Naive thymus-derived CD8-positive, alpha-beta T cell (primary cell): ENCODE results near the gene SYCP3. TPM values are rescaled to one million over a fixed set of nuclear protein-coding genes. Genes with fewer than 3 reads are reported as not detected.
A peak's percentile ranks its signal among the peaks of the same experiment; 100 is the strongest.
"Not testable (repeated sequence)": the region's sequence is repeated elsewhere in the genome, so short reads cannot be mapped to it uniquely, and the experiment has no call there.

Source experiments
- ATAC-seq, 2 donors: fragments of 150-1000 bp; cut with Tn5 transposase in 1 of 2; sonication (Bioruptor Pico), chemical (Tn5 transposase) in 1 of 2; 1 replicate in 1 of 2; 2 replicates in 1 of 2; pipeline ENCODE4 v1.10.0; 2021; ENCODE audit warnings: mild to moderate bottlenecking in 2 of 2, moderate library complexity in 2 of 2
- POLR2A ChIA-PET: fragments of 350-600 bp; sonication (Branson Sonifier 250); formaldehyde crosslinking; loops from one replicate; lab custom pipeline; 2021; ENCODE audit warnings: antibody characterized with exemption; lab: Charles Lee
- DNase-seq, 10 donors: peaks; one replicate each; pipeline versions ENCODE4 v3.0.0 to v3.0.0-alpha.2; 2020 to 2022
- H3K27ac Mint-ChIP-seq, 10 donors: one replicate each; pipeline ENCODE4 v1.8.0; 2020 to 2022; ENCODE audit warnings: mild to moderate bottlenecking in 10 of 10, mixed read lengths in 10 of 10, moderate library complexity in 4 of 10, inconsistent platforms in 1 of 10
- H3K27me3 Mint-ChIP-seq, 5 donors: one replicate each; pipeline ENCODE4 v1.8.0; 2021 to 2022; ENCODE audit warnings: mixed read lengths in 5 of 5
- H3K36me3 Mint-ChIP-seq, 3 donors: one replicate each; pipeline ENCODE4 v1.8.0; 2020 to 2022; ENCODE audit warnings: mixed read lengths in 3 of 3, mild to moderate bottlenecking in 2 of 3, inconsistent platforms in 1 of 3
- H3K4me1 Mint-ChIP-seq, 4 donors: one replicate each; pipeline ENCODE4 v1.8.0; 2021 to 2022; ENCODE audit warnings: mixed read lengths in 4 of 4
- H3K4me3 Mint-ChIP-seq, 10 donors: one replicate each; pipeline ENCODE4 v1.8.0; 2020 to 2022; ENCODE audit warnings: mild to moderate bottlenecking in 10 of 10, mixed read lengths in 10 of 10, moderate library complexity in 6 of 10, inconsistent platforms in 1 of 10
- H3K9me3 Mint-ChIP-seq, 9 donors: one replicate each; pipeline ENCODE4 v1.8.0; 2020 to 2022; ENCODE audit warnings: mixed read lengths in 9 of 9, mild to moderate bottlenecking in 3 of 9, inconsistent platforms in 1 of 9, moderate library complexity in 1 of 9
- polyA plus RNA-seq, 3 donors: library from polyadenylated mRNA; unstranded; fragments of 300-500 nt; fragmentation: Illumina TruSeq; gene quantifications; one replicate each; pipeline ENCODE4 v1.2.3, GENCODE V29; 2021
- total RNA-seq, 8 experiments: library from RNA in 2 of 8; stranded (reverse) in 2 of 8; gene quantifications; one replicate each; pipeline ENCODE4 v1.2.3 and lab custom pipeline; 2021 to 2026

The SYCP3 gene
- total and polyA plus RNA-seq, 5 experiments from 2014 or later = 0.07 to 1.6 (median 0.52) TPM; not detected in 1

DNA sequence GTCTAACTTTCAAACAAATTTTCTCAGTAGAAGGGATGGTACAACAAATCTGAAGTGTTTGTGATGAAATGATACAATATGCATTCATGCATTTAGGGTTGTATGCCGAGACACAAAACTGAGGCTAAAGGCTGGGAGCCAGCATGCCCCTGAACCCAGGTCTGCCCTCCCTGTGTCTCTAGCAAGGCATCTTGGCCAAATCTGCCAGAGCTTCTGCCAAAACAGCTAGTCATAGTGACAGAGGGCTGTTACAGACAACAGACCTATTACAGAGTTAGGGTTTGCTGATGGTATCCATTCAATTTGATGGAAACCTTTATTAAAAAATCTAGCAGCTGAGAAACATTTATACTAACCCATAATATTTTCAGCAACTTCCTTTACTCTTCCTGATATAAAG, 53.1 kb downstream of the SYCP3 start:
- POLR2A ChIA-PET = no interaction called here
- ATAC-seq (no peak), DNase-seq (no peak)
- no peaks in the 10 kb centered on the region for H3K36me3 Mint-ChIP-seq
- peaks cover 0 to 11% (median 8%) of the 10 kb centered on the region in 5 donors for H3K27me3 Mint-ChIP-seq
- no peak overlapping the region for H3K27ac Mint-ChIP-seq
- H3K4me3 Mint-ChIP-seq = no peak overlapping the region
- no peaks in the 10 kb centered on the region for H3K9me3 Mint-ChIP-seq
- H3K4me1 Mint-ChIP-seq = no peaks in the 10 kb centered on the region

DNA sequence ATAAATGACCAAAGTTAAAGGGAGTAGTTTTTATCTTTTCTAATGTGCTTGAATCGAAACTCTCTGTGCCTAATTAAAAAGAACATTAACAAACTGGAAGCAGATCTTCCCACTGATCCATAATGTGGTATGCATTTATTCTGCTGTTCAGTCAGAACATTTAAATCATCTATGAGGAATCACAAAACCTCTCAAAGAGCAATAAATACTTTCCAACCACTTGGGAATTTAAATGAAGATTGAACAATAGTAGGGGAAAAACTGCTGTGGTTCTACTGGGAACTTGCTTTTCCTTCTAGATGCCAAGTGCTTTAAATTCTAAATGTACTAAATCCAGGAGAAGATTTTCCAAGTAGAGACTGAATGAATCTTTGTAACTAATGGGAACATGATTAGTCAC, 54.2 kb downstream of the SYCP3 start:
- no peak overlapping the region for H3K4me3 Mint-ChIP-seq
- H3K27me3 Mint-ChIP-seq = peaks cover 0 to 10% (median 8%) of the 10 kb centered on the region in 5 donors
- H3K9me3 Mint-ChIP-seq = no peaks in the 10 kb centered on the region
- no peaks in the 10 kb centered on the region for H3K36me3 Mint-ChIP-seq
- POLR2A ChIA-PET = no interaction called here
- ATAC-seq (no peak), DNase-seq (no peak)
- no peaks in the 10 kb centered on the region for H3K4me1 Mint-ChIP-seq
- H3K27ac Mint-ChIP-seq = no peak overlapping the region

DNA sequence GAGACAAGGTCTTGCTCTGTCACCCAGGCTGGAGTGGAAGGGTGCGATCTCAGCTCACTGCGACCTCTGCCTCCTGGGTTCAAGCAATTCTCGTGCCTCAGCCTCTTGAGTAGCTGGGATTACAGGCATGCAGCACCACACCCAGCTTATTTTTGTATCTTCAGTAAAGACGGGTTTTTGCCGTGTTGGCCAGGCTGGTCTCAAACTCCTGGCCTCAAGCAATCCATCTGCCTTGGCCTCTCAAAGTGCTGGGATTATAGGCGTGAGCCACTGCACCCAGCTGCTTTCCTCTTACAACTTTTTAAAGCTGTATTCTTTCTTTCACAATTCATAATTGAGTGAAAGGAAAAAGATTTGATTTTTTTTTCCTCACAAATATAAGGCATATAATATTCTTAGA, 57.6 kb downstream of the SYCP3 start:
- H3K27me3 Mint-ChIP-seq = peaks cover 0 to 12% (median 9%) of the 10 kb centered on the region in 5 donors
- H3K4me1 Mint-ChIP-seq, ATAC-seq, H3K36me3 Mint-ChIP-seq, H3K27ac Mint-ChIP-seq, H3K4me3 Mint-ChIP-seq, DNase-seq, H3K9me3 Mint-ChIP-seq, POLR2A ChIA-PET: not testable (repeated sequence)

DNA sequence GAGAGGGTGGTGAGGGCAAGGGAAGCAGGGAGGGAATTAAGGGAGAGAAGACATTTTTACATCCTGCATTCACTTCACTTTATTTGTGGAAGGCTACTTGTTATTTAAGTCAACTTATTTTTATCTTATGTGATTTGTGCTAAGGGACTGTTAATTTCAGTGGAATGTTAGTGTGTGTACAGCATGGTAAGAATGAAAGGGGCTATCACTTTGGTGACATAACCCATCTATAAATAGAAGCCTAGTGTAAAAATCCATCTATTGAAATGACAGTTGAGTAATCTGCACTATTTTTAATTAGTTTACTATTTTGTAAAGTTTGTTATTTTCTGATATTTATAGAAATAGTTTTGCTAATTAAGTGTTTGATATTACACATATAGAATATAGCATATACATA, 58.6 kb downstream of the SYCP3 start:
- ATAC-seq (no peak), DNase-seq (no peak)
- POLR2A ChIA-PET = no interaction called here
- peak overlapping the region in 1 of 10 donors; percentile 8 for H3K27ac Mint-ChIP-seq
- H3K9me3 Mint-ChIP-seq = no peaks in the 10 kb centered on the region
- H3K27me3 Mint-ChIP-seq = peaks cover 0 to 9% (median 9%) of the 10 kb centered on the region in 5 donors
- no peaks in the 10 kb centered on the region for H3K36me3 Mint-ChIP-seq
- no peaks in the 10 kb centered on the region for H3K4me1 Mint-ChIP-seq
- H3K4me3 Mint-ChIP-seq = no peak overlapping the region

DNA sequence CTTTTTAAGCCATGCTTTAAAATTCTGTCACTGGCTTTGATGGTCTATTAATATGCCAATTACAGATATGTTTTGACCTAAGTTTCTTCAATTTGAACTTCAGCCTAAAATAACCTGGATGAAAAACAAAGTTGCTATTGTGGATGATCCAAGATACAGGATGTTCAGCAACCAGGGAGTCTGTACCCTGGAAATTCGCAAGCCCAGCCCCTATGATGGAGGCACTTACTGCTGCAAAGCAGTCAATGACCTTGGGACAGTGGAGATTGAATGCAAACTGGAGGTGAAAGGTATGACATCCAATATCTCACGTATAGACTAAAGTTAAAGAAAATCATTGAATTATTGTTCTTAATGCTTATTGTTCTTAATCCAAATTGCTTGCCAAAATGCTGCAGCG, 59.0 kb downstream of the SYCP3 start:
- no peak for ATAC-seq
- Mint-ChIP-seq H3K4me3 (no peak overlapping the region), H3K9me3 (no peaks in the 10 kb centered on the region), H3K27me3 (peaks cover 0 to 9% (median 9%) of the 10 kb centered on the region in 5 donors), H3K36me3 (no peaks in the 10 kb centered on the region), H3K4me1 (no peaks in the 10 kb centered on the region), H3K27ac (peak overlapping the region in 1 of 10 donors; percentile 8)
- DNase-seq = no peak
- POLR2A ChIA-PET = no interaction called here

Other genes with a start within 250 kb of the SYCP3 start
- gene MYBPC1, start 144.5 kb downstream of the SYCP3 start, total RNA-seq = not detected
- not detected for gene MYBPC1, start 144.5 kb downstream of the SYCP3 start, polyA plus RNA-seq
- 10 to 100 TPM; 14.6 to 17.9 TPM for gene CHPT1, start 41.8 kb downstream of the SYCP3 start, total RNA-seq
- gene CHPT1, start 41.8 kb downstream of the SYCP3 start, polyA plus RNA-seq = 10 to 100 TPM in 2 of 3 donors, 1 to 10 TPM in 1; 5.4 to 33.6 (median 24.5) TPM
- 10 to 100 TPM; 55.9 to 64.2 TPM for gene GNPTAB, start 91.5 kb upstream of the SYCP3 start, total RNA-seq
- gene GNPTAB, start 91.5 kb upstream of the SYCP3 start, polyA plus RNA-seq = 10 to 100 TPM; 25.9 to 43.5 (median 40.9) TPM
- 1 to 10 TPM; 1.6 to 3.3 TPM for gene DRAM1, start 138.1 kb upstream of the SYCP3 start, total RNA-seq
- gene DRAM1, start 138.1 kb upstream of the SYCP3 start, polyA plus RNA-seq = 1 to 10 TPM; 1.2 to 1.8 (median 1.5) TPM